ENCODE measurements around the gene MCCD1.

The MCCD1 gene

GRCh38 chr6:31558631-31559500, 30.1 kb downstream of the MCCD1 start:
- H3K9ac ChIP-seq (ENCODE audit: low read length), result no peak overlapping the region
- H3K4me3 ChIP-seq (ENCODE audit: low read depth, low read length), result no peak overlapping the region
- H3K36me3 ChIP-seq (ENCODE audit: control insufficient read depth, insufficient read depth, low read length), result peaks cover 37% of the 10 kb centered on the region
- peaks cover 14% of the 10 kb centered on the region; the same call in 1 of the 2 replicates for H3K4me1 ChIP-seq (ENCODE audit: control insufficient read depth, insufficient read depth, low read length)
- H3K27me3 ChIP-seq (ENCODE audit: control insufficient read depth, insufficient read depth, low read length), result no peaks in the 10 kb centered on the region
- peak overlapping the region; percentile 10; the same call in 1 of the 2 replicates for H3K27ac ChIP-seq (ENCODE audit: low read depth, low read length)
- H3K9me3 ChIP-seq (ENCODE audit: control insufficient read depth, insufficient read depth, low read depth, low read length), result no peaks in the 10 kb centered on the region

GRCh38 chr6:31559606-31559957, 30.8 kb downstream of the MCCD1 start:
- no peak overlapping the region for H3K4me3 ChIP-seq (ENCODE audit: low read depth, low read length)
- H3K27ac ChIP-seq (ENCODE audit: low read depth, low read length), result peak overlapping the region; percentile 10; the same call in 1 of the 2 replicates
- peaks cover 34% of the 10 kb centered on the region for H3K36me3 ChIP-seq (ENCODE audit: control insufficient read depth, insufficient read depth, low read length)
- no peaks in the 10 kb centered on the region for H3K27me3 ChIP-seq (ENCODE audit: control insufficient read depth, insufficient read depth, low read length)
- H3K9me3 ChIP-seq (ENCODE audit: control insufficient read depth, insufficient read depth, low read depth, low read length), result no peaks in the 10 kb centered on the region
- peak overlapping the region; percentile 56 for H3K9ac ChIP-seq (ENCODE audit: low read length)
- H3K4me1 ChIP-seq (ENCODE audit: control insufficient read depth, insufficient read depth, low read length), result peaks cover 14% of the 10 kb centered on the region; the same call in 1 of the 2 replicates

- Histone ChIP-seq H3K9ac (ENCODE audit: low read length) (peak overlapping the region; percentile 56), H3K4me1 (ENCODE audit: control insufficient read depth, insufficient read depth, low read length) (peaks cover 14% of the 10 kb centered on the region; the same call in 1 of the 2 replicates), H3K27me3 (ENCODE audit: control insufficient read depth, insufficient read depth, low read length) (no peaks in the 10 kb centered on the region), H3K4me3 (ENCODE audit: low read depth, low read length) (no peak overlapping the region), H3K9me3 (ENCODE audit: control insufficient read depth, insufficient read depth, low read depth, low read length) (no peaks in the 10 kb centered on the region), H3K36me3 (ENCODE audit: control insufficient read depth, insufficient read depth, low read length) (peaks cover 34% of the 10 kb centered on the region), H3K27ac (ENCODE audit: low read depth, low read length) (peak overlapping the region; percentile 10; the same call in 1 of the 2 replicates)
Measured at GRCh38 chr6:31559958-31560696, 31.4 kb downstream of the MCCD1 start.

GRCh38 chr6:31560697-31561058, 31.9 kb downstream of the MCCD1 start:
- no peak overlapping the region for H3K4me3 ChIP-seq (ENCODE audit: low read depth, low read length)
- no peaks in the 10 kb centered on the region for H3K9me3 ChIP-seq (ENCODE audit: control insufficient read depth, insufficient read depth, low read depth, low read length)
- peaks cover 34% of the 10 kb centered on the region for H3K36me3 ChIP-seq (ENCODE audit: control insufficient read depth, insufficient read depth, low read length)
- no peak overlapping the region for H3K9ac ChIP-seq (ENCODE audit: low read length)
- H3K27me3 ChIP-seq (ENCODE audit: control insufficient read depth, insufficient read depth, low read length), result no peaks in the 10 kb centered on the region
- H3K27ac ChIP-seq (ENCODE audit: low read depth, low read length), result no peak overlapping the region
- H3K4me1 ChIP-seq (ENCODE audit: control insufficient read depth, insufficient read depth, low read length), result peaks cover 14% of the 10 kb centered on the region; the same call in 1 of the 2 replicates

GRCh38 chr6:31567531-31568370, 39.0 kb downstream of the MCCD1 start:
- Histone ChIP-seq H3K9ac (ENCODE audit: low read length) (no peak overlapping the region), H3K27me3 (ENCODE audit: control insufficient read depth, insufficient read depth, low read length) (no peaks in the 10 kb centered on the region), H3K9me3 (ENCODE audit: control insufficient read depth, insufficient read depth, low read depth, low read length) (no peaks in the 10 kb centered on the region), H3K4me1 (ENCODE audit: control insufficient read depth, insufficient read depth, low read length) (peaks cover 6% of the 10 kb centered on the region), H3K4me3 (ENCODE audit: low read depth, low read length) (no peak overlapping the region), H3K36me3 (ENCODE audit: control insufficient read depth, insufficient read depth, low read length) (no peaks in the 10 kb centered on the region), H3K27ac (ENCODE audit: low read depth, low read length) (no peak overlapping the region)

GRCh38 chr6:31568537-31568961, 39.8 kb downstream of the MCCD1 start:
- Histone ChIP-seq H3K4me1 (ENCODE audit: control insufficient read depth, insufficient read depth, low read length) (peaks cover 6% of the 10 kb centered on the region), H3K9ac (ENCODE audit: low read length) (no peak overlapping the region), H3K27ac (ENCODE audit: low read depth, low read length) (no peak overlapping the region), H3K36me3 (ENCODE audit: control insufficient read depth, insufficient read depth, low read length) (no peaks in the 10 kb centered on the region), H3K9me3 (ENCODE audit: control insufficient read depth, insufficient read depth, low read depth, low read length) (no peaks in the 10 kb centered on the region), H3K27me3 (ENCODE audit: control insufficient read depth, insufficient read depth, low read length) (no peaks in the 10 kb centered on the region), H3K4me3 (ENCODE audit: low read depth, low read length) (no peak overlapping the region)

GRCh38 chr6:31569861-31570536, 41.2 kb downstream of the MCCD1 start:
- Histone ChIP-seq H3K27ac (ENCODE audit: low read depth, low read length) (no peak overlapping the region), H3K36me3 (ENCODE audit: control insufficient read depth, insufficient read depth, low read length) (no peaks in the 10 kb centered on the region), H3K4me1 (ENCODE audit: control insufficient read depth, insufficient read depth, low read length) (peaks cover 12% of the 10 kb centered on the region), H3K9ac (ENCODE audit: low read length) (no peak overlapping the region), H3K27me3 (ENCODE audit: control insufficient read depth, insufficient read depth, low read length) (no peaks in the 10 kb centered on the region), H3K4me3 (ENCODE audit: low read depth, low read length) (no peak overlapping the region), H3K9me3 (ENCODE audit: control insufficient read depth, insufficient read depth, low read depth, low read length) (no peaks in the 10 kb centered on the region)

- Histone ChIP-seq H3K4me1 (ENCODE audit: control insufficient read depth, insufficient read depth, low read length) (peaks cover 18% of the 10 kb centered on the region), H3K4me3 (ENCODE audit: low read depth, low read length) (no peak within 1 kb of the TSS), H3K9me3 (ENCODE audit: control insufficient read depth, insufficient read depth, low read depth, low read length) (no peaks in the 10 kb centered on the region), H3K36me3 (ENCODE audit: control insufficient read depth, insufficient read depth, low read length) (no peaks in the 10 kb centered on the region), H3K27ac (ENCODE audit: low read depth, low read length) (no peak within 1 kb of the TSS), H3K9ac (ENCODE audit: low read length) (no peak within 1 kb of the TSS), H3K27me3 (ENCODE audit: control insufficient read depth, insufficient read depth, low read length) (peaks cover 11% of the 10 kb centered on the region; the same call in 1 of the 2 replicates)
Measured at GRCh38 chr6:31572041-31572911, 43.5 kb downstream of the MCCD1 start, which contains the start of gene LTA. TSS of gene LTA (plus strand) at chr6:31572289. CDS start at chr6:31572743, 454 bp downstream.

GRCh38 chr6:31573239-31574105, 44.7 kb downstream of the MCCD1 start:
- no peak overlapping the region for H3K9ac ChIP-seq (ENCODE audit: low read length)
- H3K9me3 ChIP-seq (ENCODE audit: control insufficient read depth, insufficient read depth, low read depth, low read length), result no peaks in the 10 kb centered on the region
- no peaks in the 10 kb centered on the region for H3K36me3 ChIP-seq (ENCODE audit: control insufficient read depth, insufficient read depth, low read length)
- H3K27me3 ChIP-seq (ENCODE audit: control insufficient read depth, insufficient read depth, low read length), result peaks cover 11% of the 10 kb centered on the region; the same call in 1 of the 2 replicates
- H3K27ac ChIP-seq (ENCODE audit: low read depth, low read length), result no peak overlapping the region
- no peak overlapping the region for H3K4me3 ChIP-seq (ENCODE audit: low read depth, low read length)
- peaks cover 17% of the 10 kb centered on the region for H3K4me1 ChIP-seq (ENCODE audit: control insufficient read depth, insufficient read depth, low read length)
